GM18907 (cell line): Measurements from ENCODE around the gene FUBP3.

Experiments
- ATAC-seq: cut with Tn5 transposase; IDR thresholded peaks from one replicate; pipeline ENCODE4 v1.9.1; 2021; ENCODE audit warnings: mild to moderate bottlenecking, moderate library complexity; ENCODE audit not compliant: unreplicated experiment

FUBP3 gene

GRCh38 chr9:130661451-130662098, 82.2 kb downstream of the FUBP3 start:
- no peak for ATAC-seq

- ATAC-seq = no peak
Measured at GRCh38 chr9:130662099-130662969, 83.0 kb downstream of the FUBP3 start.

- ATAC-seq = no peak
Measured at GRCh38 chr9:130662970-130663257, 83.5 kb downstream of the FUBP3 start.

- no peak for ATAC-seq
Measured at GRCh38 chr9:130663258-130663976, 84.0 kb downstream of the FUBP3 start.

GRCh38 chr9:130663977-130664250, 84.5 kb downstream of the FUBP3 start:
- no peak for ATAC-seq

GRCh38 chr9:130664251-130665028, 85.1 kb downstream of the FUBP3 start, which contains the start of gene PRDM12:
PRDM12 (plus strand) TSS chr9:130664594; CDS start chr9:130664654, 60 bp downstream.
- no peak for ATAC-seq

- ATAC-seq = no peak
Measured at GRCh38 chr9:130665029-130665430, 85.7 kb downstream of the FUBP3 start.

GRCh38 chr9:130665431-130666392, 86.3 kb downstream of the FUBP3 start:
- no peak for ATAC-seq

GRCh38 chr9:130666393-130667119, 87.2 kb downstream of the FUBP3 start:
- ATAC-seq = no peak

GRCh38 chr9:130667120-130667435, 87.7 kb downstream of the FUBP3 start:
- ATAC-seq = no peak

- no peak for ATAC-seq
Measured at GRCh38 chr9:130668196-130668595, 88.8 kb downstream of the FUBP3 start.

GRCh38 chr9:130668659-130669058, 89.3 kb downstream of the FUBP3 start:
- ATAC-seq = no peak

GRCh38 chr9:130669965-130670364, 90.6 kb downstream of the FUBP3 start:
- ATAC-seq = no peak

- no peak for ATAC-seq
Measured at GRCh38 chr9:130670644-130671043, 91.3 kb downstream of the FUBP3 start.

GRCh38 chr9:130672466-130672865, 93.1 kb downstream of the FUBP3 start:
- ATAC-seq = no peak

GRCh38 chr9:130672933-130673615, 93.7 kb downstream of the FUBP3 start:
- no peak for ATAC-seq

GRCh38 chr9:130675396-130675795, 96.0 kb downstream of the FUBP3 start:
- no peak for ATAC-seq

- no peak for ATAC-seq
Measured at GRCh38 chr9:130677252-130677651, 97.9 kb downstream of the FUBP3 start.
